SK-N-MC (cell line): Measurements from ENCODE around the gene SLC39A13.
A peak's percentile ranks its signal among the peaks of the same experiment; 100 is the strongest.

ENCODE experiments used
- DNase-seq: peaks from one replicate; pipeline ENCODE4 v3.0.0-alpha.2; 2011; ENCODE audit warnings: low read depth, low spot score
- H3K27ac ChIP-seq: fragments of 200-600 bp; sonication (generic); 2 replicates; pipeline ENCODE4 v1.5.1; 2016; ENCODE audit warnings: mixed run types
- H3K36me3 ChIP-seq: fragments of 200-600 bp; sonication (generic); 2 replicates; pipeline ENCODE4 v1.6.1; 2017; ENCODE audit warnings: antibody characterized with exemption, low read length, mixed read lengths; ENCODE audit not compliant: insufficient read depth
- H3K4me3 ChIP-seq: fragments of 200-600 bp; sonication (generic); 2 replicates; pipeline ENCODE4 v1.5.1; 2016
- H3K9ac ChIP-seq: fragments of 200-600 bp; sonication (generic); 2 replicates; pipeline ENCODE4 v1.8.0; 2017; ENCODE audit warnings: mixed run types, mixed read lengths; ENCODE audit not compliant: insufficient read length
- H3K9me3 ChIP-seq: fragments of 200-600 bp; sonication (generic); 2 replicates; pipeline ENCODE4 v1.6.1; 2017; ENCODE audit warnings: low read depth, mild to moderate bottlenecking, antibody characterized with exemption, low read length, moderate library complexity, mixed read lengths
- EZH2 ChIP-seq: fragments of 200-600 bp; sonication (generic); IDR thresholded peaks from one replicate; pipeline ENCODE4 v1.6.1; 2017; ENCODE audit warnings: antibody characterized with exemption
- FOXP2 ChIP-seq: optimal IDR thresholded peaks from 2 replicates; pipeline ENCODE3; 2011; ENCODE audit warnings: mild to moderate bottlenecking, moderate library complexity; ENCODE audit not compliant: insufficient read depth; ENCODE audit errors: extremely low read length, control extremely low read depth
- POLR2AphosphoS5 ChIP-seq: IDR thresholded peaks from 2 replicates; pipeline ENCODE4 v1.6.1; 2012; ENCODE audit warnings: mild to moderate bottlenecking, low read depth, low read length, borderline replicate concordance

SLC39A13 gene

DNA sequence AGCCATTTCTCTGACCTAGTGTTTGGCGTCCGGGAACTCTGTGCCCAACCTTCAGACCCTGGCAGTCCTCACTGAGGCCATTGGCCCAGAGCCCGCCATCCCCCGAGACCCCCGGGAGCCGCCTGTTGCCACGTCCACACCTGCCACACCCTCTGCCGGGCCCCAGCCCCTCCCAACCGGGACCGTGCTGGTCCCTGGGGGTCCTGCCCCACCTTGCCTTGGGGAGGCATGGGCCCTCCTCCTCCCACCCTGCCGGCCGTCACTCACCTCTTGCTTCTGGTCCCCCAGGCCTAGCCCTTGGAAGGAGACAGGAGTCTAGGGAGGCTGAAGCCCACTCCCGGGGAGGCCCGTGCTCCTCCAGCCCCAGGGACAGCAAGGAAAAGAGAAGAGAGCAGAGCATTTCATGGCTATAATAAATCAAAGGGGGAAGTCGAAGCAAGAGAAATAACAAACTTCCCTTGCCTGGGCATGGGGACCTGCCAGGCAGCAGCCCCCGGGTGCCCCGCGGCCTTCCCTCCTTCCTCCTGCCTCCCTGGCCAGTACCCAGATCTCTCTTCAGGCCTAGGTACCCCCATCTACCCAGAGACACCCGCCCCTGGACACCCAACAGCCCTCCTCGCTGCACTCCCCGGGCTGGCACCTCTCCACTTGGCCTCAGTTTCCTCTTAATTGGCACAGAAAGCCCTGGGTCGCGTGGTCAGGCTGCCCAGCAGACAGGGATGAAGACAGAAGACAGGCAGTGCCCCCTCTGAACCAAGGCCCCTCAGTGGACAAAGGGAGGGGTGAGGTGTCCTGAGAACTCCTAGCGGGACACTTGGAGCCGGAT is 13.0 kb upstream of the SLC39A13 start:
- Histone ChIP-seq H3K9ac (no peak overlapping the region), H3K9me3 (no peaks in the 10 kb centered on the region), H3K4me3 (no peak overlapping the region), H3K27ac (no peak overlapping the region), H3K36me3 (no peaks in the 10 kb centered on the region)
- no peak for DNase-seq
- no peak for TF ChIP-seq FOXP2

DNA sequence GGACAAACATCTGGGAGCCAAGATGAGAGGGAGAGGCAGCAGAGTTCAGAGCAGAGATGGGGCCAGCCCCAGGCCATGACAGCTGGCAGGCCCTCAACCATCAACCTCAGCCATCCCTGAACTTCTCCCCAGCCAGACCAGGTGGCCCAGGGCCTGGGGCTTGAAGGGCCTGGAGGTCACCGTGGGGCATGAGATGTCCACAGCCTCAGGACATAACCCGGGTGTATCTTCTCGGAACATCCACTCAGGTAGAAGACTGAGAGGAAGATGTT is 12.4 kb upstream of the SLC39A13 start:
- TF ChIP-seq POLR2AphosphoS5 (no peak), FOXP2 (no peak), EZH2 (no peak)
- Histone ChIP-seq H3K9me3 (no peaks in the 10 kb centered on the region), H3K36me3 (no peaks in the 10 kb centered on the region), H3K9ac (no peak overlapping the region), H3K4me3 (no peak overlapping the region), H3K27ac (no peak overlapping the region)
- no peak for DNase-seq

DNA sequence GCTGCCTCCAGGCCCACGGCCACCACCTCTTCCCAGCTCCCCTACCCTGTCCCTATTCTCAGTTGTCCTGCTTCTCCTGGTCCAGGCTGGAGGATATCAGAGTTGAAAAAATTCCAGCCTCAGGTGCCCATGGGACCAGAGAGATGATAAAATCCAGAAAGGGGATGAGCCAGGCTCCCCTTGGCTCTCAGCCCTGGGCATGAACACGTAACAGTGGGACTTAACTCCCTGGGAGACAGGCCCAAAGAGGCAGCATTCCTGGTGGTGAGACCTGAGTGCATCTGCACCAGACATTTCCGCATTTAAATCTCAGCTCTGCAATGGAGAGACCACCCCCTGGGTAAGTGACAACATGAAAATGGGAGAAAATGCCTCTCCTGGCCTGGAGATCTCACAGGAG is 10.4 kb upstream of the SLC39A13 start:
- H3K9ac ChIP-seq = no peak overlapping the region
- H3K4me3 ChIP-seq = no peak overlapping the region
- no peaks in the 10 kb centered on the region for H3K9me3 ChIP-seq
- no peaks in the 10 kb centered on the region for H3K36me3 ChIP-seq
- 0 out of 2 replicates have a peak overlapping the region, but pooled peaks have one; percentile 26 for H3K27ac ChIP-seq
- DNase-seq = no peak
- TF ChIP-seq POLR2AphosphoS5 = no peak
- no peak for TF ChIP-seq EZH2
- no peak for TF ChIP-seq FOXP2

- no peaks in the 10 kb centered on the region for H3K9me3 ChIP-seq
- DNase-seq = no peak
- TF ChIP-seq EZH2 = no peak
- TF ChIP-seq POLR2AphosphoS5 = no peak
- no peak overlapping the region for H3K4me3 ChIP-seq
- no peak overlapping the region for H3K27ac ChIP-seq
- H3K36me3 ChIP-seq = no peaks in the 10 kb centered on the region
- H3K9ac ChIP-seq = no peak overlapping the region
Observed at GRCh38 chr11:47398551-47398950, 9.8 kb upstream of the SLC39A13 start.

DNA sequence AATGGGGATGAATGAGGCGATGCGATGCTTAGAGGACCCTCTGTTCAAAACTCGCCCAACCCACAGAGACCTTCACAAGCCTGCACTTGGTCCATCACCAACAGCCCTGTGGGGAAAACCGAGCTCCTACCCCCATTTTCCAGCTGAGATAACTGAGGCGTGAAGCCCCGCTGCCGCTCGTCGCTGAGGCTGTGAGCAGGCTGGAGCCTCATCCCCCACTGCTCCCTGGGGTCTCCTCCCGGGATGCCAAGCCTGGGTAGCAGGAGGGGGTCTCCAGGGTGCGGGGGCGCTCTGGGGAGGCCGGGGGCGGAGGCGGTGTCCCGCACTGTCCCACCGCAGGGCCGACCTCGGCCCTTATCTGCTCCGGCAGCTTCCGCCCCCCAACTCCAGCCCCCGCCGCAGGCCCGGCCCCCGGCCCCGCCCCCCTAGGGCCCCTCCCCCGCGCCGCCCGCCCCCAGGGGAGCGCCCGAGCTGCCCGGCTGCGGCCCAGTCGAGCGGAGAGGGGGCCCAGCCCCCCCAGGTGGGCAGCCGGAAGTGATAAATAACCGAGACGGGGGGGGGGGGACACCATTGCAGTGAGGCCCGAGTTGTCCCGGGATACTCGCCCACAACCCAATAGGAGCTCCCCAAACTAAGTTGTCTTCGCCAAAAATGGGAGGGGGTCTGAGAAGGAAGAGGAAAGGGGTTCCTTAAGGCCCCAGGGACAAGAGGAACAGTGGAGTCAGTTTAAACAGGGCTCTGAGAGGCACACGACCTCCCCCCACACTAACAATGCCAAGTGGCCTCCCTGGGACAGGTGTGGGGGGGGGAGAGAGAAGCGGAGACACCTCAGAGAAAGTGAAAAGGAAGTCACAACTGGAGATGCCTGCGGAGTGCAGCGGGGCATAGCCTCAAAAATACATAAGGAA is 8.3 kb upstream of the SLC39A13 start:
- H3K36me3 ChIP-seq = no peaks in the 10 kb centered on the region
- peak overlapping the region; percentile 69; the same call in 1 of the 2 replicates for H3K27ac ChIP-seq
- no peak for DNase-seq
- no peak for TF ChIP-seq FOXP2
- TF ChIP-seq POLR2AphosphoS5 = 0 out of 2 replicates have a peak, but pooled peaks have one; percentile 38
- peak overlapping the region; percentile 67 for H3K9ac ChIP-seq
- H3K4me3 ChIP-seq = peak overlapping the region; percentile 82
- no peaks in the 10 kb centered on the region for H3K9me3 ChIP-seq

DNA sequence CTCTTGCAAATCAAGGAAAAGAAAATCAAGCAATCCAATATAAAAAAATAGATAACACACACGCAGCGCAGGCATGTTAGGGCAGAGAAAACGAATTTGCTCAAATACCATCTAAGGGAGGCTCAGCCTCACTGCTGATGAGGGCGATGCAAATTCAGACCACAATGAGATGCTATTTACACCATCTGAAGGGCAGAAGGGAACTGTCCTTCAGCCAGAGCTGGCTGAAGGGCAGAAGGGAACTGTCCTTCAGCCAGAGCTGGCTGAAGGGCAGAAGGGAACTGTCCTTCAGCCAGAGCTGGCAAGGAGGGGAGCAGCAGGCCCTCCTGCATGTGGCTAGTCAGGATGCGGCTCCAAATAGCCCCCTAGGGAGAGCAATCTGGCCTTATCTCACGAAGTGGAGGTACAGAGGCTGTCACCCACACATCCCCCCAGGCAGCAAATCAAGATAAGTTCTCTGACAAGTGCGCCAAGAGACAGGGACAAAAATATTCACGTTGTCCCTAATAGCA is 7.6 kb upstream of the SLC39A13 start:
- peak overlapping the region; percentile 69 for H3K27ac ChIP-seq
- DNase-seq = no peak

GRCh38 chr11:47403135-47403534 is 5.3 kb upstream of the SLC39A13 start:
- no peak overlapping the region for H3K4me3 ChIP-seq
- no peak for DNase-seq
- no peaks in the 10 kb centered on the region for H3K9me3 ChIP-seq
- TF ChIP-seq FOXP2 = no peak
- TF ChIP-seq EZH2 = no peak
- no peak for TF ChIP-seq POLR2AphosphoS5
- no peak overlapping the region for H3K27ac ChIP-seq
- no peak overlapping the region for H3K9ac ChIP-seq
- no peaks in the 10 kb centered on the region for H3K36me3 ChIP-seq

More for the DNA sequence above, 7.6 kb upstream of the SLC39A13 start:
- no peaks in the 10 kb centered on the region for H3K36me3 ChIP-seq
- no peaks in the 10 kb centered on the region for H3K9me3 ChIP-seq
- H3K4me3 ChIP-seq = peak overlapping the region; percentile 82; the same call in 1 of the 2 replicates
- no peak for TF ChIP-seq EZH2
- no peak for TF ChIP-seq FOXP2
- no peak for TF ChIP-seq POLR2AphosphoS5
- no peak overlapping the region for H3K9ac ChIP-seq

- Histone ChIP-seq H3K9me3 (no peaks in the 10 kb centered on the region), H3K4me3 (no peak overlapping the region), H3K27ac (no peak overlapping the region), H3K36me3 (no peaks in the 10 kb centered on the region), H3K9ac (no peak overlapping the region)
- no peak for DNase-seq
- TF ChIP-seq EZH2 = no peak
- no peak for TF ChIP-seq POLR2AphosphoS5
- no peak for TF ChIP-seq FOXP2
Observed at GRCh38 chr11:47403571-47403970, 4.8 kb upstream of the SLC39A13 start.
